B cell (primary cell): ENCODE data around the gene ITPKB. TPM values are rescaled to one million over a fixed set of nuclear protein-coding genes. Genes with fewer than 3 reads are reported as not detected.

ENCODE experiments used
- ATAC-seq: fragments of 200-7000 bp; cut with Tn5 transposase; one replicate; pipeline ENCODE4 v1.10.0; 2021; ENCODE audit warnings: low read depth, mild to moderate bottlenecking, moderate number of reproducible peaks, moderate library complexity
- CTCF ChIA-PET: fragments of 350-600 bp; sonication (Branson Sonifier 250); formaldehyde crosslinking; loops from one replicate; lab custom pipeline; 2021; ENCODE audit warnings: antibody characterized with exemption, inconsistent platforms; lab: Charles Lee
- POLR2A ChIA-PET: fragments of 350-600 bp; sonication (Branson Sonifier 250); formaldehyde crosslinking; loops from one replicate; lab custom pipeline; 2021; ENCODE audit warnings: antibody characterized with exemption; lab: Charles Lee
- DNase-seq: peaks from one replicate; pipeline ENCODE4 v3.0.0; 2013
- H2AFZ ChIP-seq: 2 replicates; pipeline ENCODE4 v1.6.1; 2012; ENCODE audit warnings: mild to moderate bottlenecking, low read depth, low read length; ENCODE audit not compliant: insufficient read depth, poor library complexity, severe bottlenecking
- H3K27ac ChIP-seq, 2 donors: 1 replicate in 1 of 2; 2 replicates in 1 of 2; pipeline ENCODE4 v1.5.1; 2012 to 2013; ENCODE audit warnings: low read length in 2 of 2, mild to moderate bottlenecking in 2 of 2, moderate library complexity in 1 of 2
- H3K27me3 ChIP-seq, 4 experiments: fragments of 200-600 bp in 1 of 4; sonication (generic) in 1 of 4; replicated peaks in 1 of 4; 1 replicate in 2 of 4; 2 replicates in 2 of 4; pipeline versions ENCODE4 v1.6.1 to v1.7.0; 2013 to 2016; ENCODE audit warnings: low read length in 3 of 4, mild to moderate bottlenecking in 2 of 4, mixed read lengths in 1 of 4, moderate library complexity in 1 of 4; ENCODE audit not compliant: insufficient read depth in 4 of 4, control insufficient read depth in 3 of 4; ENCODE audit errors: control extremely low read depth in 1 of 4
- H3K36me3 ChIP-seq, 2 experiments: replicated peaks in 1 of 2; 1 replicate in 1 of 2; 2 replicates in 1 of 2; pipeline versions ENCODE4 v1.6.1 to v1.7.1; 2013; ENCODE audit warnings: low read length in 1 of 2; ENCODE audit not compliant: insufficient read depth in 2 of 2, control insufficient read depth in 1 of 2; ENCODE audit errors: control extremely low read depth in 1 of 2, extremely low read depth in 1 of 2
- H3K4me1 ChIP-seq, 2 donors: fragments of 200-600 bp in 1 of 2; sonication (generic) in 1 of 2; 1 replicate in 1 of 2; 2 replicates in 1 of 2; pipeline versions ENCODE4 v1.5.1 to v1.6.1; 2013 to 2017; ENCODE audit warnings: low read length in 2 of 2; ENCODE audit not compliant: control insufficient read depth in 2 of 2, insufficient read depth in 2 of 2
- H3K4me2 ChIP-seq: replicated peaks from 2 replicates; pipeline ENCODE3; 2012; ENCODE audit warnings: mild to moderate bottlenecking, low read depth, low read length; ENCODE audit not compliant: poor library complexity, severe bottlenecking
- H3K4me3 ChIP-seq, 5 experiments: fragments of 200-600 bp in 1 of 5; sonication (generic) in 1 of 5; 1 replicate in 3 of 5; 2 replicates in 2 of 5; pipeline versions ENCODE4 v1.5.1 to v1.7.0; 2011 to 2016; ENCODE audit warnings: low read length in 4 of 5, mild to moderate bottlenecking in 4 of 5, low read depth in 2 of 5, control low read depth in 1 of 5, moderate library complexity in 1 of 5; ENCODE audit not compliant: insufficient read depth in 1 of 5; ENCODE audit errors: control extremely low read depth in 1 of 5, extremely low read depth in 1 of 5
- H3K79me2 ChIP-seq: fragments of 200-600 bp; sonication (generic); one replicate; pipeline ENCODE4 v1.6.0; 2016; ENCODE audit warnings: low read length; ENCODE audit not compliant: control insufficient read depth, insufficient read depth
- H3K9ac ChIP-seq: fragments of 200-600 bp; sonication (generic); 2 replicates; pipeline ENCODE4 v1.6.1; 2017; ENCODE audit warnings: mild to moderate bottlenecking, low read length, moderate library complexity
- H3K9me3 ChIP-seq, 3 donors: one replicate each; pipeline versions ENCODE4 v1.6.1 to v1.7.1; 2013; ENCODE audit warnings: low read length in 2 of 3; ENCODE audit not compliant: control insufficient read depth in 2 of 3, insufficient read depth in 1 of 3; ENCODE audit errors: control extremely low read depth in 1 of 3
- H4K20me1 ChIP-seq: 2 replicates; pipeline ENCODE4 v1.6.0; 2012; ENCODE audit warnings: mild to moderate bottlenecking, low read length; ENCODE audit not compliant: insufficient read depth, control insufficient read depth, poor library complexity, severe bottlenecking
- H3K27ac Mint-ChIP-seq: one replicate; pipeline ENCODE4 v1.8.0; 2021; ENCODE audit warnings: mixed read lengths
- H3K27me3 Mint-ChIP-seq: one replicate; pipeline ENCODE4 v1.8.0; 2021; ENCODE audit warnings: mixed read lengths
- H3K4me1 Mint-ChIP-seq: one replicate; pipeline ENCODE4 v1.8.0; 2021; ENCODE audit warnings: mixed read lengths
- H3K4me3 Mint-ChIP-seq: one replicate; pipeline ENCODE4 v1.8.0; 2021; ENCODE audit warnings: mixed read lengths
- H3K9me3 Mint-ChIP-seq: one replicate; pipeline ENCODE4 v1.8.0; 2022; ENCODE audit warnings: mixed read lengths; ENCODE audit not compliant: insufficient read depth
- CTCF ChIP-seq: fragments of 200-600 bp; IDR thresholded peaks from one replicate; pipeline ENCODE4 v1.8.0; 2022; ENCODE audit warnings: antibody characterized with exemption, mild to moderate bottlenecking
- EZH2 ChIP-seq: IDR thresholded peaks from 2 replicates; pipeline ENCODE4 v1.6.1; 2012; ENCODE audit warnings: borderline replicate concordance, low read depth, mild to moderate bottlenecking, moderate library complexity, low read length; ENCODE audit not compliant: insufficient read depth, poor library complexity, severe bottlenecking
- WGBS: methylation state at CpG from one replicate; pipeline ENCODE4 v1.1.5; 2013; ENCODE audit warnings: missing lambda C conversion rate; ENCODE audit not compliant: insufficient coverage; 5-methylcytosine and 5-hydroxymethylcytosine counted together
- intact Hi-C: fragments of 100-400 bp; cut with micrococcal nuclease; formaldehyde crosslinking; loops from one replicate; pipeline ENCODE4 v1.10.0; 2022
- polyA plus RNA-seq: library from polyadenylated mRNA; depleted of rRNA; stranded (reverse); fragments of >200 nt; gene quantifications from 2 replicates; pipeline ENCODE4 v1.2.3, GENCODE V29; 2012
- total RNA-seq, 2 donors: library from RNA; stranded (reverse); fragments of 120-200 nt in 1 of 2; gene quantifications; 1 replicate in 1 of 2; 2 replicates in 1 of 2; pipeline versions ENCODE4 v1.2.3 to v1.2.4, GENCODE V29; 2013 to 2022

ITPKB gene
- total and polyA plus RNA-seq, 2 donors (not counting 1 experiment from before 2014, with no cell fraction given), result 21.8 to 93.5 TPM

DNA sequence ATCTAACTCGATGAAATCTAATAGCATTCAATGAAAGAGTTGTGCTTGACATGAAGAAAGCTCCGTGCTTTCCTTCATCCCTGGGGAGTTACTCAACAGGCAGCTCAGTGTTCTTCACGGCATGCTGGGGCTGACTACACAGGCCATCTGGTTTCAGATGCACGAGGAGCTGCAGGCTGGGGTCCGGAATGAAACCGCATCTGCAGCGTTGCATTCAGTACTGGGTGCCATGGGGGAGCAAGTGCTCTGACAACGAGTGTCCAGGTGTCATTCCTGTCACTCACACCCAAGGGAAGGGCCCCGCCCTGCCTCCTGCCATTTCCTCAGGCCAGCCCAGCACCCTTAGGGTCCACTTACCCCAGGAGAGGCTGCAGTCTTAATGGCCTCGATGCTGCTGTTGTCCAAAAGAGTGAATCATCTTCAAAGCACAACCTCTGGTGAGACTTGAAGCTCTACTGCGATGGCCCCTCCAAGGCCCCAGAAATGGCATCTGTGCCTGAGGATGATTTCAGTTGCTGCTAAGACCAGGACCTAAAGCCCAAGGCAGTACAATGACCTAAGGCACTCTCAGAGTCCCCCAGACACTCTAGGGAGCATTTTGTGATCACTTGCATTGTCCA, 129.1 kb downstream of the ITPKB start:
- POLR2A ChIA-PET, result no interaction called here
- no peaks in the 10 kb centered on the region for H3K4me1 ChIP-seq

More for the DNA sequence above, 129.1 kb downstream of the ITPKB start:
- no peak for DNase-seq
- CTCF ChIA-PET, result interaction anchor here (1.0 to 5.2 kb wide), 4 partner anchors 10 to 216 kb away, joined by 4 to 36 read pairs (median 6); no protein-coding TSS in a partner anchor
- TF ChIP-seq CTCF (no peak), EZH2 (no peak)
- ATAC-seq, result no peak
- H3K4me2 ChIP-seq, result no peak overlapping the region
- no peak overlapping the region for H2AFZ ChIP-seq
- H3K27ac ChIP-seq, result no peak overlapping the region
- no peaks in the 10 kb centered on the region for H3K79me2 ChIP-seq
- no peaks in the 10 kb centered on the region for H3K36me3 ChIP-seq
- intact Hi-C loops, result loop anchor here (2.0 kb wide), 1 partner anchor 63 kb away; no protein-coding TSS in a partner anchor
- no peaks in the 10 kb centered on the region for H3K9me3 ChIP-seq
- no peaks in the 10 kb centered on the region for H4K20me1 ChIP-seq
- H3K27me3 Mint-ChIP-seq, result peaks cover 6% of the 10 kb centered on the region
- H3K4me3 ChIP-seq, result no peak overlapping the region
- H3K4me3 Mint-ChIP-seq, result no peak overlapping the region
- H3K9ac ChIP-seq, result no peak overlapping the region
- H3K9me3 Mint-ChIP-seq, result no peaks in the 10 kb centered on the region
- 86% methylated on average over 11 of the region's 11 CpGs for WGBS
- H3K4me1 Mint-ChIP-seq, result peaks cover 2% of the 10 kb centered on the region
- peaks cover 0 to 3% (median 0%) of the 10 kb centered on the region in 4 experiments for H3K27me3 ChIP-seq
- H3K27ac Mint-ChIP-seq, result no peak overlapping the region
